Fibroblast of skin of back (primary cell): ENCODE measurements around the gene DLX5.

Experiments used
- DNase-seq: peaks from one replicate; pipeline ENCODE4 v3.0.0-alpha.2; 2013

The DLX5 gene

GRCh38 chr7:97018126-97018601 is 6.5 kb downstream of the DLX5 start:
- DNase-seq: no peak

GRCh38 chr7:97017192-97018125 is 7.2 kb downstream of the DLX5 start:
- DNase-seq: no peak

GRCh38 chr7:97016381-97017191 is 8.0 kb downstream of the DLX5 start:
- no peak for DNase-seq

- DNase-seq: no peak
Measured at GRCh38 chr7:97015756-97016380, 8.8 kb downstream of the DLX5 start.

GRCh38 chr7:97015279-97015678 is 9.4 kb downstream of the DLX5 start:
- DNase-seq: no peak

- DNase-seq: no peak
Measured at GRCh38 chr7:97014145-97014750, 10.4 kb downstream of the DLX5 start.

GRCh38 chr7:97013845-97014134 is 10.8 kb downstream of the DLX5 start:
- DNase-seq: no peak

GRCh38 chr7:97013134-97013844 is 11.3 kb downstream of the DLX5 start:
- DNase-seq: no peak

- DNase-seq: no peak
Measured at GRCh38 chr7:97012365-97013133, 12.1 kb downstream of the DLX5 start.

- DNase-seq: no peak
Measured at GRCh38 chr7:97011536-97012364, 12.9 kb downstream of the DLX5 start.

- no peak for DNase-seq
Measured at GRCh38 chr7:97011104-97011503, 13.5 kb downstream of the DLX5 start.

GRCh38 chr7:97009753-97010732 is 14.6 kb downstream of the DLX5 start:
- no peak for DNase-seq

GRCh38 chr7:97008275-97008917 is 16.2 kb downstream of the DLX5 start:
- DNase-seq: no peak

- DNase-seq: no peak
Measured at GRCh38 chr7:97007583-97007861, 17.1 kb downstream of the DLX5 start.

GRCh38 chr7:97006816-97007582 is 17.6 kb downstream of the DLX5 start:
- no peak for DNase-seq

- peak; percentile 41 for DNase-seq
Measured at GRCh38 chr7:97006055-97006815, 18.4 kb downstream of the DLX5 start.
